Measurements from ENCODE around the gene TARS3.

GRCh38 chr15:101625980-101626379 lies 98.3 kb downstream of the TARS3 start:
- TF ChIP-seq POLR2A (IDR thresholded peaks at IDR 0.05; ENCODE audit: low read depth, low read length) (no peak), TAF1 (IDR thresholded peaks at IDR 0.05; ENCODE audit: borderline replicate concordance, low read depth, low read length) (no peak)
